Ectodermal cell (in vitro differentiated cells): Measurements from ENCODE around the gene PODN.

ENCODE experiments used
- H3K27ac ChIP-seq: 2 replicates; pipeline ENCODE4 v1.7.0; 2013; ENCODE audit warnings: mild to moderate bottlenecking, low read depth, low read length; ENCODE audit not compliant: insufficient read depth, poor library complexity, severe bottlenecking
- H3K27me3 ChIP-seq: 2 replicates; pipeline ENCODE4 v1.7.0; 2013; ENCODE audit warnings: mild to moderate bottlenecking, low read length; ENCODE audit not compliant: insufficient read depth, control insufficient read depth, poor library complexity, severe bottlenecking
- H3K36me3 ChIP-seq: one replicate; pipeline ENCODE4 v1.7.0; 2013; ENCODE audit warnings: low read length; ENCODE audit not compliant: control insufficient read depth, insufficient read depth
- H3K4me1 ChIP-seq: one replicate; pipeline ENCODE4 v1.7.0; 2013; ENCODE audit warnings: low read length; ENCODE audit not compliant: control insufficient read depth, insufficient read depth
- H3K4me3 ChIP-seq: 2 replicates; pipeline ENCODE4 v1.7.0; 2013; ENCODE audit warnings: low read depth, low read length, control low read depth; ENCODE audit not compliant: insufficient read depth
- H3K9me3 ChIP-seq: 2 replicates; pipeline ENCODE4 v1.7.0; 2013; ENCODE audit warnings: mild to moderate bottlenecking, low read length, moderate library complexity; ENCODE audit not compliant: control insufficient read depth
- WGBS, 2 experiments: methylation state at CpG; one replicate each; pipeline ENCODE4 v1.1.7; 2013; ENCODE audit warnings: missing lambda C conversion rate in 2 of 2; 5-methylcytosine and 5-hydroxymethylcytosine counted together

PODN gene

DNA sequence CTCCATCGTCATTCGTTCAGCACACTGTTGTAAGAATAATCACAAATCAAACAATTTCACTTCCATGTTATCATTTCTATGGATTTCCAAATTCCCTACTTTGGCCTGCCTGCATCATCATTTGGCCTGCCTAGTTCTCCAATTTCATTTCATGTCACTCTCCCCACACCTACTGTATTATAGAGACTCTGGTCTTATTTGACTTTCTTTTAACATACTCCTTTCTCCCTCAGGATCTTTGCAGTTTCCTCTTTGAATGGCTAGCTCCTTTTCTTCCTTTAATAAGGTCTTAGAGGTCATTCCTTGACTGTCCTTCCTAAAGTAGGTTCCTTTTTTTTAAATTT is 36.3 kb upstream of the PODN start:
- Histone ChIP-seq H3K4me1 (no peaks in the 10 kb centered on the region), H3K27me3 (no peaks in the 10 kb centered on the region), H3K4me3 (no peak overlapping the region), H3K27ac (no peak overlapping the region), H3K36me3 (no peaks in the 10 kb centered on the region), H3K9me3 (no peaks in the 10 kb centered on the region)
- WGBS, 2 experiments, result 95 to 96% methylated on average over 2 of the region's 2 CpGs

DNA sequence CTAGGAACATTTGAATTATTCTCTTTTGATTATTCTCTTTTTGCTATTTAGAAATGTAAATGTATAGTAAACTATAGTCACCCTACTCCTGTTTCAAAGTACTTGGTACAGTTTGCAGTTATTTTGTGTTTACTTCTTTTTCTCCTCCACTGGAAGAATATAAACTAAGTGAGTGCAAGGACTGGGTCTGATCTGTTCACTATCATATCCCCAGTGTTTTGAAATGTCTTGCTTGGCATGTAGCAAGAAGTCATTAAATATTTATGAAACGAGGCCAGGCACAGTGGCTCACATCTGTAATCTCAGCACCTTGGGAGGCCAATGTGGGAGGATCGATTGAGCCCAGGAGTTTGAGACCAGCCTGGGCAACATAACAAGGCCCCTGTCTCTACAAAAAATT is 35.8 kb upstream of the PODN start:
- WGBS, 2 experiments, result 92 to 95% methylated on average over 2 of the region's 2 CpGs
- no peaks in the 10 kb centered on the region for H3K9me3 ChIP-seq
- no peaks in the 10 kb centered on the region for H3K4me1 ChIP-seq
- no peaks in the 10 kb centered on the region for H3K36me3 ChIP-seq
- H3K27me3 ChIP-seq, result no peaks in the 10 kb centered on the region
- H3K27ac ChIP-seq, result no peak overlapping the region
- H3K4me3 ChIP-seq, result no peak overlapping the region

DNA sequence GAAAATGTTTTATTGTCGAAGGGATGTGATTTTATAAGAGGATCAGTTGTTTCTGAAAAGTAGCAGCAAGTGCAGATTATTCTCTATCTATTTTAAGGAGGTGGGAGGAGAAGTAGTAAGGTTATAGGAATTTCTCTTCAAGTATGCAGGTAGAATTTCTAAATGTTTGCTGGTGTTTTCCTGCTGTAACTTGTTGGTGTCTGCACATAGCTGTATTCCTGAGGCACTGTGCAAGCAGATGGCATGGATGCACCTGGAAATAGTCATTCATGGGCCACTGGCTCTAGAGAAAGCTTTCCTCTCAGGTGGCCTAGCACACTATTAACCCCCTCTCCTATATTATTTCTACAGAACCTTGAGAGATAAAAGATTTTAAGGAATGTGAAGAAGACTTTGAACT is 30.3 kb upstream of the PODN start:
- 90 to 100% methylated on average over 1 of the region's 1 CpG for WGBS, 2 experiments
- Histone ChIP-seq H3K9me3 (no peaks in the 10 kb centered on the region), H3K4me3 (no peak overlapping the region), H3K4me1 (no peaks in the 10 kb centered on the region), H3K27me3 (no peaks in the 10 kb centered on the region), H3K27ac (no peak overlapping the region), H3K36me3 (no peaks in the 10 kb centered on the region)

DNA sequence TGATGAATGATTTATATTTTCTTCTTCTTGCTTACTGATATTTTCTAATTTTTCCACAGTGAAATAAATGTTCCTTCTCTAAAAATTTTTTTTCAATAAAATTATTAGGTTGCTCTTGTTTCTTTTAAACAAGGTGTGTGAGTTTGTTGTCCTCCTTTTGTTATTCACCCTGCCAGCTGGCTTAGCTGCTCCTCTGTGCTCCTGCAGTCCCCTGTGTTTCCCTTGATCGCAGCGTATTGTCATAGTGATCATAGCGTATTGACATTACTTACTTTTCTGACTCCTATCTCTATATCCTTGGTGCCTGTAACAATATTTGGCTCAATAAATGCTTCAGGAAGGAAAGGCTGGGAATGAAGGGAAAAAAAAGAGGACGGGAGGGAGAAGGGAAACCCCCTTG is 24.9 kb upstream of the PODN start:
- H3K27me3 ChIP-seq, result no peaks in the 10 kb centered on the region
- H3K4me3 ChIP-seq, result no peak overlapping the region
- 74 to 94% methylated on average over 4 of the region's 4 CpGs for WGBS, 2 experiments
- H3K9me3 ChIP-seq, result no peaks in the 10 kb centered on the region
- H3K36me3 ChIP-seq, result peaks cover 4% of the 10 kb centered on the region
- no peaks in the 10 kb centered on the region for H3K4me1 ChIP-seq
- no peak overlapping the region for H3K27ac ChIP-seq

DNA sequence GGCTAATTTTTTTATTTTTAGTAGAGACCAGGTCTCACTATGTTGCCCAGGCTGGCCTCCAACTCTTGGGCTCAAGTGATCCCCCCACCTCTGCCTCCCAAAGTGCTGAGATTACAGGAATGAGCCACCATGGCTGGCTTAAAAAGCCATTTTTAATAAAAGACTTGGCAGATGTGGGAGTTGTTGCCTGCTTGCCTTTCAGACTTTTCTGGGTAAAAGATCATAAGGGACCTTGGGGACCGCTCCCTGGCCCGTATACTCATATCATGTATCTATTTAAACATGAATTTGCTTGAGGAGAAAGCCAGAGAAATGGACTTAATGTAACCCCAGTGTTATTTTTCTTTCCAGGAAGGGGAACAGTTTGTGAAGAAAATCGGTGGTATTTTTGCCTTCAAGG is 23.4 kb upstream of the PODN start:
- Histone ChIP-seq H3K4me1 (no peaks in the 10 kb centered on the region), H3K36me3 (peaks cover 4% of the 10 kb centered on the region), H3K9me3 (no peaks in the 10 kb centered on the region), H3K27ac (no peak overlapping the region), H3K4me3 (no peak overlapping the region), H3K27me3 (no peaks in the 10 kb centered on the region)
- 88 to 96% methylated on average over 1 to 3 of the region's 3 CpGs for WGBS, 2 experiments

DNA sequence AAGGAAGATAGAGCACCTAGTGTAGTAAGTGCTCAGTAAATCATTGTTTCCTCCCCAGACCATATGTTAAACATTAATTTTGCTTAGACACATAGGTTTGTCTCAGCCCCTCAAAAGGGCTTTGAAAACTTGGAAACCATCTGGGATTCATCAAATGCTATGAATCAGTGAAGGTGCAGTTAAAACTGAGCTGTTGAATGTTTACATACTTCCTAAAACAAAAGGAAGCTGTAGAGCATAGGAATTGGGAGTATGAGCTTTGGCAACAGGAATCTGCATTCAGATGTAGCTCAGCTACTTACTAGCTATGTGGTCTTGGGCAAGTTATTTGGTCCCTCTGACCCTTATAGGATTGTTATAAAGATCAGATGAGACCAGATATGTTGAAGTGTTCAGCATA is 18.7 kb upstream of the PODN start:
- no peaks in the 10 kb centered on the region for H3K4me1 ChIP-seq
- peaks cover 4% of the 10 kb centered on the region for H3K36me3 ChIP-seq
- no peak overlapping the region for H3K4me3 ChIP-seq
- no peaks in the 10 kb centered on the region for H3K9me3 ChIP-seq
- H3K27me3 ChIP-seq, result no peaks in the 10 kb centered on the region
- H3K27ac ChIP-seq, result no peak overlapping the region

DNA sequence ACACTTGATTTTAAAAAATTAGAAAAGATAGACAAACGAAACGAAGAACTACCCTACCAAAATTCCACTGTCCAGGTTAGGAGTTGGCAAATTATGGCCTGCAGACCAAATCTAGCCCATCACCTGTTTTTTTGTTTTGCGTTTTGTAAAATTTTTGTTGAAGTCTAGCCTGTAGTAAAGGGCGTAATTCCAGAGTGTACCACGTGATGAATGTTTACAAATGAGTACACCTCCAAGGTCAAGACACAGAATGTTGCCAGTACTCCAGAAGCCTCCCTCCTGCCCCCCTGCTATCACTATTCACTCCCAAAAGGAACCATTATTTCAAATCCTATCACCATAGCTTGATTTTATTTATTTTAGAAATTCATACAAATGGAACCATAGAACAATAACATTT is 17.1 kb upstream of the PODN start:
- H3K4me1 ChIP-seq, result peaks cover 14% of the 10 kb centered on the region
- H3K9me3 ChIP-seq, result no peaks in the 10 kb centered on the region
- H3K27ac ChIP-seq, result no peak overlapping the region
- no peaks in the 10 kb centered on the region for H3K27me3 ChIP-seq
- no peak overlapping the region for H3K4me3 ChIP-seq
- no peaks in the 10 kb centered on the region for H3K36me3 ChIP-seq
- 95 to 96% methylated on average over 4 to 5 of the region's 5 CpGs for WGBS, 2 experiments

DNA sequence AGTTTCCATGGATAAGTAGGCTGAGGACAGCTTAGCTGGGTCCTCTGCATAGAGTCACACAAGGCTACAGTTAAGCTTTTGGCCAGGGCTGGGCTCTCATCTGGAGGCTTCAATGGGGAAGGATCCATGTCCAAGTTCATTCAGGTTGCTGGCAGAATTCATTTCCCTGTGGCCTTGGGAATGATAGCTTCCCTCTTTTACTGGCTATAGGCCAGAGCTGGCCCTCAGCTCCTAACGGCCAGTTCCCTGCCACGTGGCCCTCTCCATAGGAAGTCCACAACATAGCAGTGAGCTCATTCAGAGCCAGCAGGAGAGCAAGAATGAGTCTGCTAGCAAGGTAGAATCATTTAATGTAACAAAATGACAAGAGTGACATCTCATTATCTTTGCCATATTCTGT is 15.1 kb upstream of the PODN start:
- no peaks in the 10 kb centered on the region for H3K36me3 ChIP-seq
- H3K27ac ChIP-seq, result no peak overlapping the region
- H3K4me1 ChIP-seq, result peaks cover 15% of the 10 kb centered on the region
- no peaks in the 10 kb centered on the region for H3K9me3 ChIP-seq
- H3K4me3 ChIP-seq, result no peak overlapping the region
- no peaks in the 10 kb centered on the region for H3K27me3 ChIP-seq
- 32 to 41% methylated on average over 2 of the region's 2 CpGs for WGBS, 2 experiments

DNA sequence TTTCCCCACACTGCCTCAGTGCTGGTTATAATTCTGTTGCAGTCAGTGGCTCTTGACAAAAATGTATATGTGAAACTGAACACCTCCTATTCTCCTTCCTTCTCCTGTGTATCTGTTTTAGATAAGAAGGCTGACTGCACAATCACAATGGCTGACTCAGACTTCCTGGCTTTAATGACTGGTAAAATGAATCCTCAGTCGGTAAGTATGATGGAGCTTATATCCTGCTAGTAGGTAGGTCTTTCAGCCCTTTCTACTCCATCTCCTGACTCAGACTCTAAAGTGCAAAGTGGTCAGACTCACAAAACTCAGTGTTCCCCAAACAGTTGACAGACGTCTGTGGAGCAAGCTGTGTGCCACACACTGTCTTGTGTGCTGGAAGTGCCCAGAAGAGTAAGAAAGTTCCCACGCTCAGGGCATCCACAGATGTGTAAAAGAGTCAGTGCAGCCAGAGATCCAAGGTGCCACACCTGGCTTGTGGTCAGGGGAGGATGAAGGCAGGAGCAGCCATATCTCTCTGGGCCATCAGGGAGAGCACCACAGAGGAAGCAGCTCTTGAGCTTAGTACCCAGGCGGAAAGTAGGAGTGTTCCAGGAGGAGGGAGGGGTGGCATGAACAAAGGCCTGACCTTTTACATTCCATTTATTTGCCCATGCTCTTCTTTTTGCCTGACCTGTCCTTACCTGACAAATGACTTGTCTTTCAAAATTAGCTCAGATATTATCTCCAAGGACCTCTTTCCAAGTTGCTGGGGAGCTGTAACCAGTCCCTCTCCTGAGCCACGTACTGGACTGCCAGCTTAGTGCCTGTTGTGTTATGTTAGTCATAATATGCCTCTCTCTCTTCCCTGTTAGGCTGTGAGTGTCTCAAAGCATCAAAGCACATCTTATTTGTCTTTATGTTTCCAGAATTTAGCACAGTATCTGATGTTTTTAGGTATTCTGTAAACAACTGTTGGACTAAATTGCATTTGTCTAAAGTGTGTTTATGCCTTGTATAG is 14.0 kb upstream of the PODN start:
- Histone ChIP-seq H3K27me3 (no peaks in the 10 kb centered on the region), H3K36me3 (no peaks in the 10 kb centered on the region), H3K27ac (no peak overlapping the region), H3K9me3 (no peaks in the 10 kb centered on the region), H3K4me3 (no peak overlapping the region), H3K4me1 (peaks cover 15% of the 10 kb centered on the region)
- 93 to 94% methylated on average over 5 of the region's 5 CpGs for WGBS, 2 experiments

DNA sequence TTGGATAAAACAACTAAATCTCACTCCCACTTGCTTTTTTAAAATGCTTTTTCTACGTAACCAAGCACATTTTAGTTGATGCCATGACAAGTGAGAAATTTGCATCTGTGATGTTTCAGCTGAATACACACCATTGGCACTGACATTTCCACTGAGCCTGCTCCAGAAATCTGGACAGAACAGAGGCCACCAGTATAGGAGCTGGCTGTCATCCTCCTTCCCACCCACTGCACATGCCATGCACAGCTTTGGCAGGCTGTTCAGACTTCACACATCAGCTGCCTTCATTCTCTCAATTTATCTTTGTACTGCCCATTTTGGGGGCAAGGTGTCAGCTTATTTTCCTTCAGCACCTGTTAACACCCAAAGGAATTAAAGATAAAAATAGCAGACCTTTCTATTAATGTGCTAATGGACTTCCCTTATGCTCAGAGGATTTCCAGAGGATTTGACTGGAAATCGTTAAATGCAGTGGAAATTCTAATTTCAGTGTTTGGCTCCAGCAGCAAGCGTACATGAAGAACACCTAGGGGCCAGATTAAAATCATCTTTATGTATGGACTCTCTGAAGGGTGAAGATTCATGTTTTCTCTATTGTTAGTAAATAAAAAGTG is 12.9 kb upstream of the PODN start:
- 86 to 91% methylated on average over 3 of the region's 3 CpGs for WGBS, 2 experiments

More for the DNA sequence above, 12.9 kb upstream of the PODN start:
- H3K4me1 ChIP-seq, result peaks cover 15% of the 10 kb centered on the region
- H3K36me3 ChIP-seq, result no peaks in the 10 kb centered on the region
- H3K27ac ChIP-seq, result no peak overlapping the region
- no peaks in the 10 kb centered on the region for H3K27me3 ChIP-seq
- no peaks in the 10 kb centered on the region for H3K9me3 ChIP-seq
- no peak overlapping the region for H3K4me3 ChIP-seq
